Liver (tissue), 9 donors: Measurements from ENCODE around the gene LAMB3. TPM values are rescaled to one million over a fixed set of nuclear protein-coding genes. Genes with fewer than 3 reads are reported as not detected.
A peak's percentile ranks its signal among the peaks of the same experiment; 100 is the strongest.

ENCODE experiments used
- DNase-seq: peaks from one replicate; pipeline ENCODE4 v3.0.0-alpha.2; 2017; ENCODE audit warnings: low spot score
- H3K27ac ChIP-seq, 2 donors: one replicate each; pipeline ENCODE4 v1.7.0; 2013; ENCODE audit warnings: inconsistent platforms in 2 of 2, low read length in 2 of 2, control low read depth in 1 of 2, low read depth in 1 of 2, mild to moderate bottlenecking in 1 of 2
- H3K27me3 ChIP-seq, 4 donors: one replicate each; pipeline versions ENCODE4 v1.6.1 to v1.7.0; 2013; ENCODE audit warnings: low read length in 3 of 4, inconsistent platforms in 1 of 4, mild to moderate bottlenecking in 1 of 4, moderate library complexity in 1 of 4; ENCODE audit not compliant: control insufficient read depth in 4 of 4, insufficient read depth in 4 of 4
- H3K36me3 ChIP-seq, 4 donors: one replicate each; pipeline versions ENCODE4 v1.6.1 to v1.7.0; 2013; ENCODE audit warnings: low read length in 3 of 4, mild to moderate bottlenecking in 3 of 4, low read depth in 1 of 4, moderate library complexity in 1 of 4; ENCODE audit not compliant: control insufficient read depth in 4 of 4, insufficient read depth in 3 of 4
- H3K4me1 ChIP-seq, 4 donors: one replicate each; pipeline versions ENCODE4 v1.6.1 to v1.7.0; 2013; ENCODE audit warnings: low read length in 3 of 4, mild to moderate bottlenecking in 3 of 4, moderate library complexity in 1 of 4; ENCODE audit not compliant: control insufficient read depth in 4 of 4, insufficient read depth in 4 of 4
- H3K4me3 ChIP-seq, 3 donors: one replicate each; pipeline versions ENCODE4 v1.6.1 to v1.7.0; 2013; ENCODE audit warnings: low read length in 3 of 3, control low read depth in 1 of 3, low read depth in 1 of 3, mild to moderate bottlenecking in 1 of 3
- H3K9ac ChIP-seq, 2 donors: one replicate each; pipeline ENCODE4 v1.7.0; 2013; ENCODE audit warnings: low read length in 2 of 2, mild to moderate bottlenecking in 2 of 2, moderate library complexity in 2 of 2, control low read depth in 1 of 2, low read depth in 1 of 2
- H3K9me3 ChIP-seq, 4 donors: one replicate each; pipeline versions ENCODE4 v1.6.1 to v1.7.0; 2013; ENCODE audit warnings: low read length in 3 of 4; ENCODE audit not compliant: control insufficient read depth in 4 of 4
- EGR1 ChIP-seq, 2 donors: IDR thresholded peaks; 2 replicates each; pipeline ENCODE4 v1.6.1; 2016 to 2018; ENCODE audit warnings: antibody characterized with exemption in 2 of 2, low read depth in 2 of 2
- FOXA2 ChIP-seq: IDR thresholded peaks from 2 replicates; pipeline ENCODE4 v1.6.1; 2016; ENCODE audit warnings: antibody characterized with exemption
- GABPA ChIP-seq, 2 donors: IDR thresholded peaks in 1 of 2; conservative IDR thresholded peaks in 1 of 2; 2 replicates each; pipeline ENCODE4 v1.6.1; 2016; ENCODE audit warnings: antibody characterized with exemption in 2 of 2, mild to moderate bottlenecking in 1 of 2, moderate library complexity in 1 of 2
- RAD21 ChIP-seq, 2 donors: IDR thresholded peaks; 2 replicates each; pipeline ENCODE4 v1.6.1; 2016; ENCODE audit warnings: antibody characterized with exemption in 2 of 2, mild to moderate bottlenecking in 2 of 2
- RXRA ChIP-seq, 2 donors: IDR thresholded peaks; 2 replicates each; pipeline ENCODE4 v1.6.1; 2017 to 2018; ENCODE audit warnings: antibody characterized with exemption in 2 of 2, mild to moderate bottlenecking in 1 of 2
- SP1 ChIP-seq: IDR thresholded peaks from 2 replicates; pipeline ENCODE4 v1.6.1; 2018; ENCODE audit warnings: antibody characterized with exemption, mild to moderate bottlenecking
- ZBTB33 ChIP-seq: IDR thresholded peaks from 2 replicates; pipeline ENCODE4 v1.6.1; 2016; ENCODE audit warnings: antibody characterized with exemption
- WGBS: extraction: QIAGEN DNeasy Blood & Tissue Kit; methylation state at CpG from one replicate; pipeline ENCODE4 v1.1.7; 2013; 5-methylcytosine and 5-hydroxymethylcytosine counted together
- polyA plus RNA-seq, 2 donors: library from polyadenylated mRNA; stranded (reverse) in 1 of 2; unstranded in 1 of 2; fragments of 200-250 nt in 1 of 2; fragments of >200 nt in 1 of 2; fragmentation: Nextera tagmentation in 1 of 2; extraction: Ambion mirVana in 1 of 2; gene quantifications; one replicate each; pipeline versions ENCODE4 v1.2.1 to v1.2.3, GENCODE V29; 2013 to 2015
- total RNA-seq, 2 donors: library from RNA; depleted of rRNA; stranded (reverse); fragments of >200 nt; gene quantifications; one replicate each; pipeline ENCODE4 v1.2.3, GENCODE V29; 2014
- TF ChIP-seq, protein P1 (sequence below): IDR thresholded peaks from 2 replicates; pipeline ENCODE4 v1.6.1; 2016; ENCODE audit warnings: antibody characterized with exemption, mild to moderate bottlenecking
- TF ChIP-seq, protein P2 (sequence below): fragments of 150-350 bp; IDR thresholded peaks from 2 replicates; pipeline ENCODE4 v1.5.1; 2017; ENCODE audit warnings: improper control_type of control experiment, low read depth, low read length; ENCODE audit not compliant: missing input control
- donor health status: healthy.
- donor health status: healthy.
- donor health status: healthy.
- donor health status: healthy.
- donor health status: healthy.

The LAMB3 gene
- total and polyA plus RNA-seq, 4 donors, result 1.3 to 9.1 (median 5.6) TPM

- Histone ChIP-seq H3K36me3 (no peaks in the 10 kb centered on the region), H3K9ac (no peak overlapping the region), H3K27me3 (no peaks in the 10 kb centered on the region), H3K9me3 (no peaks in the 10 kb centered on the region), H3K4me1 (no peaks in the 10 kb centered on the region), H3K27ac (no peak overlapping the region), H3K4me3 (no peak overlapping the region)
- 74% methylated on average over 2 of the region's 2 CpGs for WGBS
- DNase-seq, result no peak
- TF ChIP-seq SP1, result no peak
- TF ChIP-seq, protein P1, sequence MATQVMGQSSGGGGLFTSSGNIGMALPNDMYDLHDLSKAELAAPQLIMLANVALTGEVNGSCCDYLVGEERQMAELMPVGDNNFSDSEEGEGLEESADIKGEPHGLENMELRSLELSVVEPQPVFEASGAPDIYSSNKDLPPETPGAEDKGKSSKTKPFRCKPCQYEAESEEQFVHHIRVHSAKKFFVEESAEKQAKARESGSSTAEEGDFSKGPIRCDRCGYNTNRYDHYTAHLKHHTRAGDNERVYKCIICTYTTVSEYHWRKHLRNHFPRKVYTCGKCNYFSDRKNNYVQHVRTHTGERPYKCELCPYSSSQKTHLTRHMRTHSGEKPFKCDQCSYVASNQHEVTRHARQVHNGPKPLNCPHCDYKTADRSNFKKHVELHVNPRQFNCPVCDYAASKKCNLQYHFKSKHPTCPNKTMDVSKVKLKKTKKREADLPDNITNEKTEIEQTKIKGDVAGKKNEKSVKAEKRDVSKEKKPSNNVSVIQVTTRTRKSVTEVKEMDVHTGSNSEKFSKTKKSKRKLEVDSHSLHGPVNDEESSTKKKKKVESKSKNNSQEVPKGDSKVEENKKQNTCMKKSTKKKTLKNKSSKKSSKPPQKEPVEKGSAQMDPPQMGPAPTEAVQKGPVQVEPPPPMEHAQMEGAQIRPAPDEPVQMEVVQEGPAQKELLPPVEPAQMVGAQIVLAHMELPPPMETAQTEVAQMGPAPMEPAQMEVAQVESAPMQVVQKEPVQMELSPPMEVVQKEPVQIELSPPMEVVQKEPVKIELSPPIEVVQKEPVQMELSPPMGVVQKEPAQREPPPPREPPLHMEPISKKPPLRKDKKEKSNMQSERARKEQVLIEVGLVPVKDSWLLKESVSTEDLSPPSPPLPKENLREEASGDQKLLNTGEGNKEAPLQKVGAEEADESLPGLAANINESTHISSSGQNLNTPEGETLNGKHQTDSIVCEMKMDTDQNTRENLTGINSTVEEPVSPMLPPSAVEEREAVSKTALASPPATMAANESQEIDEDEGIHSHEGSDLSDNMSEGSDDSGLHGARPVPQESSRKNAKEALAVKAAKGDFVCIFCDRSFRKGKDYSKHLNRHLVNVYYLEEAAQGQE, result no peak
Observed at GRCh38 chr1:209593747-209594146, 58.5 kb downstream of the LAMB3 start.

DNA sequence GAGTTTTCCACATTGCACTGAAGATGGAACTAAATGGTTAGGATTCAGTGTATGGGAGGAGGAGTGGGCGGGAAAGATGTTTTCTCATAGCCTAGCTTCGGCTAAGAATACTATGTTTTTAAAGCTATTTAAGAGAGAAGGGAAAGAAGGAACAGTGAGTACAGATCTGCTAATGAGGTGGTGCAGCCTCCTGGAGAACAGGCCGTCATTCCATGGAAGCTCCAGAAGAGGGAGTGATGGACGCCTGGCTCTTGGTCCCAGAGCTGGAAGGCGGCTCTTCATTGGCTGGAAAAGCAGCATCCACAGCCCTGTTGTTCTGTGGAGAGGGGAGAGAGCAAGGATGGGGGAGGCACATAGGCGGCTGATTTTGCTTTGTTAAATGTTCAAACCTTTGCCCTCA lies 61.8 kb downstream of the LAMB3 start:
- Histone ChIP-seq H3K4me3 (no peak overlapping the region), H3K4me1 (peaks cover 3 to 6% (median 5%) of the 10 kb centered on the region in 4 donors), H3K27me3 (no peaks in the 10 kb centered on the region), H3K9me3 (no peaks in the 10 kb centered on the region), H3K27ac (no peak overlapping the region), H3K9ac (no peak overlapping the region), H3K36me3 (no peaks in the 10 kb centered on the region)
- TF ChIP-seq, protein P2, sequence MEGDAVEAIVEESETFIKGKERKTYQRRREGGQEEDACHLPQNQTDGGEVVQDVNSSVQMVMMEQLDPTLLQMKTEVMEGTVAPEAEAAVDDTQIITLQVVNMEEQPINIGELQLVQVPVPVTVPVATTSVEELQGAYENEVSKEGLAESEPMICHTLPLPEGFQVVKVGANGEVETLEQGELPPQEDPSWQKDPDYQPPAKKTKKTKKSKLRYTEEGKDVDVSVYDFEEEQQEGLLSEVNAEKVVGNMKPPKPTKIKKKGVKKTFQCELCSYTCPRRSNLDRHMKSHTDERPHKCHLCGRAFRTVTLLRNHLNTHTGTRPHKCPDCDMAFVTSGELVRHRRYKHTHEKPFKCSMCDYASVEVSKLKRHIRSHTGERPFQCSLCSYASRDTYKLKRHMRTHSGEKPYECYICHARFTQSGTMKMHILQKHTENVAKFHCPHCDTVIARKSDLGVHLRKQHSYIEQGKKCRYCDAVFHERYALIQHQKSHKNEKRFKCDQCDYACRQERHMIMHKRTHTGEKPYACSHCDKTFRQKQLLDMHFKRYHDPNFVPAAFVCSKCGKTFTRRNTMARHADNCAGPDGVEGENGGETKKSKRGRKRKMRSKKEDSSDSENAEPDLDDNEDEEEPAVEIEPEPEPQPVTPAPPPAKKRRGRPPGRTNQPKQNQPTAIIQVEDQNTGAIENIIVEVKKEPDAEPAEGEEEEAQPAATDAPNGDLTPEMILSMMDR, result peak; percentile 6
- TF ChIP-seq GABPA (IDR thresholded peaks at IDR 0.05 in 1 of 2, conservative IDR thresholded peaks at IDR 0.05 in 1 of 2) (no peak), RAD21 (IDR thresholded peaks at IDR 0.05) (peak in 1 of 2 donors; percentile 78), RXRA (IDR thresholded peaks at IDR 0.05) (peak in 1 of 2 donors; percentile 10), ZBTB33 (no peak), FOXA2 (no peak), EGR1 (IDR thresholded peaks at IDR 0.05; ENCODE audit: low read depth in 2 of 2) (no peak)
- 66% methylated on average over 6 of the region's 6 CpGs for WGBS
- no peak for DNase-seq

DNA sequence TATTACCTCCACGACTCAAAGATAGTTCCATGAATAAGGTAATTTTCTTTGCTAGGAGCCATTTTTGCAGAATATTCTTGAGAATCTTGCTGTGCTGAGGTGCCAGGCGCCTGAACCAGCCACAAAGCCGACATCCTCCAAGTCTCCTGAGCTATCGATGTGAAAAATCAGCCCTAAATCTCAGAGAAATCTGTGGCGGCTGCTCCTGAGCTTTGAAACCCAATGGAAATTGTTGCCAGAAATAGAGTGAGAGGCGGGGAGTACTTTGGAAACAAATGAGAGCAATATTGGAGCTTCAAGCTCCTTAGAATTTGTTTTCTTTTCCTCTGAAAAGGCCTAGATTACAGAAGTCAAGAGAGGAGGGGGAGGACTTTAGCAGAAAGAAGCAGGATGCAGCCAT lies 62.4 kb downstream of the LAMB3 start:
- H3K4me3 ChIP-seq, result no peak overlapping the region
- no peak for DNase-seq
- H3K27ac ChIP-seq, result no peak overlapping the region
- H3K27me3 ChIP-seq, result peaks cover 0 to 3% (median 0%) of the 10 kb centered on the region in 4 donors
- TF ChIP-seq, protein P2, result no peak
- peaks cover 3 to 8% (median 5%) of the 10 kb centered on the region in 4 donors for H3K4me1 ChIP-seq
- no peaks in the 10 kb centered on the region for H3K9me3 ChIP-seq
- H3K36me3 ChIP-seq, result no peaks in the 10 kb centered on the region
- H3K9ac ChIP-seq, result no peak overlapping the region
- 87% methylated on average over 6 of the region's 6 CpGs for WGBS
